ENCODE results near the gene SCAMP4. TPM values are rescaled to one million over a fixed set of nuclear protein-coding genes. Genes with fewer than 3 reads are reported as not detected.

SCAMP4 gene
- total and polyA plus RNA-seq, 9 of the 15 experiments (the other 6 are each of a cell fraction or from before 2014, with no cell fraction given) = 0.81 to 45.9 (median 12.8) TPM

DNA sequence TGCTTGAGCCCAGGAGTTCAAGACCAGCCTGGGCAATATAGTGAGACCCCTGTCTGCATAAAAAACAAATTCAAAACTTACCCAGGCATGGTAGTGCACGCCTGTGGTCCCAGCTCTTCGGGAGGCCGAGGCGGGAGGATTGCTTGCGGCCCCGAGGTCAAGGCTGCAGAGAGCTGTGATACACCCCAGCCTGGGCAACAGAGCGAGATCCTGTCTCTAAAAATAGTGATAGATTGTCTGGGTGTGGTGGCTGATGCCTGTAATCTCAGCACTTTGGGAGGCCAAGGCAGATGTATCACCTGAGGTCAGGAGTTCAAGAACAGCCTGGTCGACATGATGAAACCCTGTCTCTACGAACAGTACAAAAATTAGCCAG lies 37.9 kb upstream of the SCAMP4 start:
- Histone ChIP-seq H3K9me3 (replicated peaks; ENCODE audit: control insufficient read depth, insufficient read depth, low read depth, low read length) (no peaks in the 10 kb centered on the region), H3K27me3 (ENCODE audit: control insufficient read depth in 2 of 2, insufficient read depth in 2 of 2, low read length in 2 of 2) (no peaks in the 10 kb centered on the region), H3K27ac (ENCODE audit: extremely low read depth, low read depth, low read length) (no peak overlapping the region), H2AFZ (ENCODE audit: low read depth, low read length) (no peak overlapping the region), H3K4me2 (ENCODE audit: insufficient read depth, low read length) (no peak overlapping the region), H3K9ac (ENCODE audit: insufficient read depth in 1 of 2, low read depth in 2 of 2, low read length in 2 of 2) (no peak overlapping the region), H4K20me1 (replicated peaks; ENCODE audit: control insufficient read depth, insufficient read depth, low read length) (no peaks in the 10 kb centered on the region), H3K79me2 (ENCODE audit: control insufficient read depth, insufficient read depth, low read length) (peaks cover 47% of the 10 kb centered on the region), H3K4me3 (no peak overlapping the region), H3K9me1 (ENCODE audit: control insufficient read depth, insufficient read depth, low read length) (no peaks in the 10 kb centered on the region), H3K36me3 (ENCODE audit: control insufficient read depth, insufficient read depth, low read length) (peaks cover 20% of the 10 kb centered on the region; the same call in 2 of the 3 replicates), H3K4me1 (replicated peaks in 1 of 2; ENCODE audit: control insufficient read depth in 2 of 2, insufficient read depth in 2 of 2, low read length in 2 of 2) (peaks cover 33 to 67% of the 10 kb centered on the region in 2 experiments)
- DNase-seq (ENCODE audit: extremely low read depth in 1 of 4, low spot score in 3 of 4) = no peak
- no TSS peak for BruUV-seq (replicated peaks)
- in situ Hi-C loops (cut with MboI) (no loop called here), intact Hi-C loops (cut with micrococcal nuclease) (no loop called here)
- FAIRE-seq = no peak
- no peak for ATAC-seq
- ChIA-PET CTCF (ENCODE audit: low intra/inter-chr PET ratio) (no interaction called here), POLR2A (interaction anchor here (3.5 kb wide), 1 partner anchor 8 kb away, joined by 24 read pairs; no protein-coding TSS in a partner anchor)
- 69% methylated on average over 6 of the region's 9 CpGs for WGBS (ENCODE audit: insufficient coverage, low coverage, missing lambda C conversion rate)
- TF ChIP-seq CBFA2T3 (IDR thresholded peaks at IDR 0.05) = 0 out of 2 replicates have a peak, but pooled peaks have one; percentile 24
- peak; percentile 74 for TF ChIP-seq BCOR (IDR thresholded peaks at IDR 0.05)
- peak; percentile 100 for TF ChIP-seq ZNF121 (CRISPR knock-in tag; conservative IDR thresholded peaks at IDR 0.05)
- no peak for TF ChIP-seq TCF7 (IDR thresholded peaks at IDR 0.05; ENCODE audit: borderline replicate concordance)
- TF ChIP-seq KDM1A (IDR thresholded peaks at IDR 0.05) = peak; percentile 59 to 79
- 0 out of 2 replicates have a peak, but pooled peaks have one; percentile 56 for TF ChIP-seq HDAC2 (IDR thresholded peaks at IDR 0.05)

GRCh38 chr19:1868971-1869370 lies 36.2 kb upstream of the SCAMP4 start:
- CTCF ChIA-PET (ENCODE audit: low intra/inter-chr PET ratio) = no interaction called here
- DNase-seq (ENCODE audit: extremely low read depth in 1 of 4, low spot score in 3 of 4) (peak in 1 of 4 experiments; percentile 40), ATAC-seq (no peak), FAIRE-seq (peak; percentile 52)
- Histone ChIP-seq H3K27me3 (ENCODE audit: control insufficient read depth in 2 of 2, insufficient read depth in 2 of 2, low read length in 2 of 2) (no peaks in the 10 kb centered on the region), H3K4me1 (replicated peaks in 1 of 2; ENCODE audit: control insufficient read depth in 2 of 2, insufficient read depth in 2 of 2, low read length in 2 of 2) (peaks cover 49 to 82% of the 10 kb centered on the region in 2 experiments), H3K9me1 (ENCODE audit: control insufficient read depth, insufficient read depth, low read length) (no peaks in the 10 kb centered on the region), H3K27ac (ENCODE audit: extremely low read depth, low read depth, low read length) (peak overlapping the region; percentile 38; the same call in 2 of the 3 replicates), H3K4me2 (ENCODE audit: insufficient read depth, low read length) (peak overlapping the region; percentile 19; the same call in 1 of the 2 replicates), H3K9ac (ENCODE audit: insufficient read depth in 1 of 2, low read depth in 2 of 2, low read length in 2 of 2) (peak overlapping the region in 1 of 2 experiments; percentile 68; a peak in 1 of 4 replicates), H3K36me3 (ENCODE audit: control insufficient read depth, insufficient read depth, low read length) (peaks cover 33% of the 10 kb centered on the region; the same call in 2 of the 3 replicates), H3K9me3 (replicated peaks; ENCODE audit: control insufficient read depth, insufficient read depth, low read depth, low read length) (no peaks in the 10 kb centered on the region), H2AFZ (ENCODE audit: low read depth, low read length) (no peak overlapping the region), H3K4me3 (no peak overlapping the region), H4K20me1 (replicated peaks; ENCODE audit: control insufficient read depth, insufficient read depth, low read length) (no peaks in the 10 kb centered on the region), H3K79me2 (ENCODE audit: control insufficient read depth, insufficient read depth, low read length) (peaks cover 57% of the 10 kb centered on the region)
- POLR2A ChIA-PET = interaction anchor here (0.7 to 2.0 kb wide), 2 partner anchors 11 to 16 kb away, joined by 4 to 6 read pairs; no protein-coding TSS in a partner anchor
- intact Hi-C loops (cut with micrococcal nuclease) = no loop called here
- whole genome bisulfite sequencing (ENCODE audit: insufficient coverage, low coverage, missing lambda C conversion rate) = 47% methylated on average over 6 of the region's 7 CpGs
- no TSS peak for BruUV-seq (replicated peaks)
- in situ Hi-C loops (cut with MboI) = no loop called here
- TF ChIP-seq, protein P1, sequence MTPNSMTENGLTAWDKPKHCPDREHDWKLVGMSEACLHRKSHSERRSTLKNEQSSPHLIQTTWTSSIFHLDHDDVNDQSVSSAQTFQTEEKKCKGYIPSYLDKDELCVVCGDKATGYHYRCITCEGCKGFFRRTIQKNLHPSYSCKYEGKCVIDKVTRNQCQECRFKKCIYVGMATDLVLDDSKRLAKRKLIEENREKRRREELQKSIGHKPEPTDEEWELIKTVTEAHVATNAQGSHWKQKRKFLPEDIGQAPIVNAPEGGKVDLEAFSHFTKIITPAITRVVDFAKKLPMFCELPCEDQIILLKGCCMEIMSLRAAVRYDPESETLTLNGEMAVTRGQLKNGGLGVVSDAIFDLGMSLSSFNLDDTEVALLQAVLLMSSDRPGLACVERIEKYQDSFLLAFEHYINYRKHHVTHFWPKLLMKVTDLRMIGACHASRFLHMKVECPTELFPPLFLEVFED (CRISPR knock-in tag; conservative IDR thresholded peaks at IDR 0.05) = no peak
- TF ChIP-seq HMGN3 (IDR thresholded peaks at IDR 0.05; ENCODE audit: borderline replicate concordance, extremely low read depth, insufficient read length, low read depth, low read length) (no peak), ZNF77 (CRISPR knock-in tag; IDR thresholded peaks at IDR 0.05) (no peak), RCOR1 (IDR thresholded peaks at IDR 0.05; ENCODE audit: borderline replicate concordance in 1 of 2, low read depth in 2 of 2, low read length in 2 of 2) (no peak), FOSL1 (tag; conservative IDR thresholded peaks at IDR 0.05) (peak; percentile 64), JUND (IDR thresholded peaks at IDR 0.05; ENCODE audit: borderline replicate concordance, low read depth, low read length) (peak; percentile 70), JUND (tag; IDR thresholded peaks at IDR 0.05; ENCODE audit: borderline replicate concordance, low read depth, low read length) (no peak; the same call in 2 of the 3 replicates), DPF2 (IDR thresholded peaks at IDR 0.05) (peak; percentile 44; the same call in 1 of the 2 replicates), HSF4 (CRISPR knock-in tag; IDR thresholded peaks at IDR 0.05; ENCODE audit: borderline replicate concordance) (no peak), ADNP (tag; IDR thresholded peaks at IDR 0.05) (peak; percentile 63; the same call in 1 of the 2 replicates), ZBTB8A (IDR thresholded peaks at IDR 0.05; ENCODE audit: partially characterized antibody) (no peak)

All from K562 (cell line).